Measurements from ENCODE around the gene FBXO44.

DNA sequence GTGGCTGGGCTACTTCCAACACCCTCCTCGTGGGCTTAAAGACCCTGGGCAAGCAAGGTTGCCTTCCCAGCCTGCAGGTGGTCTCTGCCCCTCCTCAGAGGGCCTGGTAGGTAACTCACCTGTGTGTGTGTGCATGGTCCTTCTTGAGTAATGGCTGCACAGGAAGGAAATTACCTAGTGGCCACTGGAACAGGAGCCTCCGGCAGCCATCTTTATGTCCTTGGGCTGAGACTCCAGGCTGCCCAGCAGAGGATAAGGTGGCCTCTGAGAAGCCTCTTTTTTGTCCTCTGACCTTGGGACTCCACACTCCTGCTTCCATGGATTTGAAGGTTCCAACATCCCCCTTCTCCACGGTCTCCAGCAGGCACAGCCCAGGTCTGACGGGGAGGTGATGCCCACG, 56.8 kb downstream of the FBXO44 start:
- no peak for TF ChIP-seq POLR2AphosphoS5 (IDR thresholded peaks at IDR 0.05; ENCODE audit: low read depth, low read length)
- TF ChIP-seq TAF1 (IDR thresholded peaks at IDR 0.05; ENCODE audit: borderline replicate concordance, insufficient read depth, low read length) = no peak
- TF ChIP-seq REST (IDR thresholded peaks at IDR 0.05; ENCODE audit: insufficient read depth in 1 of 2, low read depth in 2 of 2, low read length in 2 of 2) = no peak
- no peak for TF ChIP-seq SIN3A (IDR thresholded peaks at IDR 0.05; ENCODE audit: borderline replicate concordance, insufficient read depth, low read length)
- TF ChIP-seq FOXP2 (optimal IDR thresholded peaks at IDR 0.05; ENCODE audit: borderline replicate concordance, extremely low read depth, extremely low read length, insufficient read depth) = no peak
